Upper lobe of right lung (tissue), 1 donor: ENCODE results near the gene SCAMP4. TPM values are rescaled to one million over a fixed set of nuclear protein-coding genes. Genes with fewer than 3 reads are reported as not detected.
A peak's percentile ranks its signal among the peaks of the same experiment; 100 is the strongest.
"Not testable (repeated sequence)": the region's sequence is repeated elsewhere in the genome, so short reads cannot be mapped to it uniquely, and the experiment has no call there.

Experiments used
- ATAC-seq: fragments of 200-7000 bp; cut with Tn5 transposase; one replicate; pipeline ENCODE4 v1.9.1; 2020; ENCODE audit warnings: mild to moderate bottlenecking, moderate library complexity
- DNase-seq: peaks from one replicate; pipeline ENCODE4 v3.0.0-alpha.2; 2020
- H3K27ac ChIP-seq: fragments of 200-600 bp; one replicate; pipeline ENCODE4 v1.8.0; 2022
- H3K27me3 ChIP-seq: fragments of 200-600 bp; one replicate; pipeline ENCODE4 v1.8.0; 2022; ENCODE audit warnings: mild to moderate bottlenecking
- H3K36me3 ChIP-seq: fragments of 200-600 bp; one replicate; pipeline ENCODE4 v1.8.0; 2022
- H3K4me1 ChIP-seq: fragments of 200-600 bp; one replicate; pipeline ENCODE4 v1.8.0; 2022
- H3K4me3 ChIP-seq: fragments of 200-600 bp; one replicate; pipeline ENCODE4 v1.8.0; 2022; ENCODE audit warnings: mild to moderate bottlenecking
- H3K9me3 ChIP-seq: fragments of 200-600 bp; one replicate; pipeline ENCODE4 v1.8.0; 2022
- CTCF ChIP-seq: fragments of 200-600 bp; IDR thresholded peaks from one replicate; pipeline ENCODE4 v1.8.0; 2022; ENCODE audit warnings: antibody characterized with exemption
- intact Hi-C: fragments of 100-400 bp; cut with DNase I; formaldehyde crosslinking; loops from one replicate; pipeline ENCODE4 v1.11.0; 2022
- total RNA-seq: library from RNA; stranded (reverse); fragmentation: NEBNext Ultra II Directional; extraction: Animal tissue kit (Norgen Biotek cat#: 25700); gene quantifications from one replicate; pipeline ENCODE4 v1.2.1, GENCODE V29; 2021
- donor health status: DM: no; HTN: yes; CAD: no; lungs with severe emphysema.

Gene SCAMP4
- total RNA-seq, 1 donor from 2014 or later, result 73.2 TPM

- Histone ChIP-seq H3K36me3 (peaks cover 22% of the 10 kb centered on the region), H3K4me3 (peak overlapping the region; percentile 93), H3K4me1 (peaks cover 47% of the 10 kb centered on the region), H3K27ac (peak overlapping the region; percentile 93), H3K9me3 (no peaks in the 10 kb centered on the region), H3K27me3 (no peaks in the 10 kb centered on the region)
- intact Hi-C loops, result no loop called here
- peak; percentile 96 for DNase-seq
- TF ChIP-seq CTCF, result no peak
- peak; percentile 96 for ATAC-seq
Observed at GRCh38 chr19:1875646-1876495, 29.3 kb upstream of the SCAMP4 start.

GRCh38 chr19:1876496-1877279, 28.5 kb upstream of the SCAMP4 start:
- DNase-seq, intact Hi-C loops, H3K9me3 ChIP-seq, H3K27me3 ChIP-seq: not testable (repeated sequence)
- Histone ChIP-seq H3K4me3 (peak overlapping the region; percentile 93), H3K36me3 (peaks cover 14% of the 10 kb centered on the region), H3K4me1 (peaks cover 47% of the 10 kb centered on the region), H3K27ac (peak overlapping the region; percentile 93)
- peak; percentile 5 for ATAC-seq

GRCh38 chr19:1877280-1877660, 27.9 kb upstream of the SCAMP4 start:
- ATAC-seq, H3K27ac ChIP-seq, H3K27me3 ChIP-seq, intact Hi-C loops, H3K9me3 ChIP-seq, H3K36me3 ChIP-seq, H3K4me3 ChIP-seq, DNase-seq: not testable (repeated sequence)
- peaks cover 46% of the 10 kb centered on the region for H3K4me1 ChIP-seq

GRCh38 chr19:1878583-1878982, 26.6 kb upstream of the SCAMP4 start:
- H3K27me3 ChIP-seq, ATAC-seq, H3K27ac ChIP-seq, H3K36me3 ChIP-seq, H3K9me3 ChIP-seq, intact Hi-C loops, DNase-seq, H3K4me3 ChIP-seq: not testable (repeated sequence)
- H3K4me1 ChIP-seq, result peaks cover 48% of the 10 kb centered on the region

GRCh38 chr19:1879982-1880381, 25.2 kb upstream of the SCAMP4 start:
- peaks cover 43% of the 10 kb centered on the region for H3K4me1 ChIP-seq
- H3K9me3 ChIP-seq, H3K36me3 ChIP-seq, intact Hi-C loops, ATAC-seq, H3K27me3 ChIP-seq, H3K4me3 ChIP-seq, H3K27ac ChIP-seq, DNase-seq: not testable (repeated sequence)

GRCh38 chr19:1880611-1881392, 24.4 kb upstream of the SCAMP4 start:
- DNase-seq (no peak), ATAC-seq (no peak)
- no peaks in the 10 kb centered on the region for H3K9me3 ChIP-seq
- H3K4me1 ChIP-seq, result peaks cover 42% of the 10 kb centered on the region
- H3K27me3 ChIP-seq, result no peaks in the 10 kb centered on the region
- intact Hi-C loops, result no loop called here
- H3K27ac ChIP-seq, result peak overlapping the region; percentile 70
- peak overlapping the region; percentile 25 for H3K4me3 ChIP-seq
- H3K36me3 ChIP-seq, result no peaks in the 10 kb centered on the region
- TF ChIP-seq CTCF, result no peak

- peak overlapping the region; percentile 70 for H3K27ac ChIP-seq
Observed at GRCh38 chr19:1881393-1882088, 23.7 kb upstream of the SCAMP4 start.

More at GRCh38 chr19:1881393-1882088, 23.7 kb upstream of the SCAMP4 start:
- H3K9me3 ChIP-seq, intact Hi-C loops, DNase-seq, ATAC-seq, H3K36me3 ChIP-seq, H3K27me3 ChIP-seq: not testable (repeated sequence)
- H3K4me1 ChIP-seq, result peaks cover 38% of the 10 kb centered on the region
- peak overlapping the region; percentile 86 for H3K4me3 ChIP-seq
